ENCODE data around the gene ZNF350.

DNA sequence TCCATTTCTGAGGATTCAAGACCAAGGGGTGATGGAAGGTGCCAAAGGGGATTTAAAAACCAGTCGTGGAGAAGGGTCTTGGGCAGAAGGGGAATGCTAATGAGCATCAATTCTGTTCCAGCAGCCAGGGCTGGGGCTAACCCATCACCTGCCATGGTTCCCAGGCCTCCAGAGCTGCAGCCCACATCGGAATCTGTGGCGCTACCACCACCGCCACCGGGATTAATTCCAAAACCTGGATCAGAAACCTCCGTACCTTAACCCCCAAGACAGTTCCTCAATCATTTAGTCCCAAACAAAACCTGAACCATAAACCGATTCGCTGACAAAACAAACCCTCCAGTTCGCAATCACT, 20.8 kb upstream of the ZNF350 start:
- TF ChIP-seq, protein P1, sequence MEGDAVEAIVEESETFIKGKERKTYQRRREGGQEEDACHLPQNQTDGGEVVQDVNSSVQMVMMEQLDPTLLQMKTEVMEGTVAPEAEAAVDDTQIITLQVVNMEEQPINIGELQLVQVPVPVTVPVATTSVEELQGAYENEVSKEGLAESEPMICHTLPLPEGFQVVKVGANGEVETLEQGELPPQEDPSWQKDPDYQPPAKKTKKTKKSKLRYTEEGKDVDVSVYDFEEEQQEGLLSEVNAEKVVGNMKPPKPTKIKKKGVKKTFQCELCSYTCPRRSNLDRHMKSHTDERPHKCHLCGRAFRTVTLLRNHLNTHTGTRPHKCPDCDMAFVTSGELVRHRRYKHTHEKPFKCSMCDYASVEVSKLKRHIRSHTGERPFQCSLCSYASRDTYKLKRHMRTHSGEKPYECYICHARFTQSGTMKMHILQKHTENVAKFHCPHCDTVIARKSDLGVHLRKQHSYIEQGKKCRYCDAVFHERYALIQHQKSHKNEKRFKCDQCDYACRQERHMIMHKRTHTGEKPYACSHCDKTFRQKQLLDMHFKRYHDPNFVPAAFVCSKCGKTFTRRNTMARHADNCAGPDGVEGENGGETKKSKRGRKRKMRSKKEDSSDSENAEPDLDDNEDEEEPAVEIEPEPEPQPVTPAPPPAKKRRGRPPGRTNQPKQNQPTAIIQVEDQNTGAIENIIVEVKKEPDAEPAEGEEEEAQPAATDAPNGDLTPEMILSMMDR (IDR thresholded peaks at IDR 0.05; ENCODE audit: borderline replicate concordance, extremely low read depth, low read length, poor library complexity, severe bottlenecking), result no peak
- TF ChIP-seq EZH2 (IDR thresholded peaks at IDR 0.05; ENCODE audit: borderline replicate concordance, low read depth, low read length, severe bottlenecking), result no peak

Data from DND-41 (cell line).